Neural cell (in vitro differentiated cells): ENCODE measurements around the gene WDR54. TPM values are rescaled to one million over a fixed set of nuclear protein-coding genes. Genes with fewer than 3 reads are reported as not detected.
A peak's percentile ranks its signal among the peaks of the same experiment; 100 is the strongest.
"Not testable (repeated sequence)": the region's sequence is repeated elsewhere in the genome, so short reads cannot be mapped to it uniquely, and the experiment has no call there.

Experiments
- H2AFZ ChIP-seq: fragments of 200-600, 300-800 bp; sonication (generic), shearing (Covaris generic); 2 replicates; pipeline ENCODE4 v1.6.0; 2014; ENCODE audit warnings: low read depth, mild to moderate bottlenecking, antibody characterized with exemption, low read length, moderate library complexity
- H3F3A ChIP-seq: fragments of 200-600 bp; shearing (Covaris generic); 2 replicates; pipeline ENCODE4 v1.6.1; 2016; ENCODE audit warnings: mild to moderate bottlenecking, moderate library complexity, mixed read lengths, antibody characterized with exemption, low read length; ENCODE audit not compliant: insufficient read depth, poor library complexity, severe bottlenecking
- H3K27ac ChIP-seq: fragments of 200-600, 300-800 bp; sonication (generic), shearing (Covaris generic); 2 replicates; pipeline ENCODE4 v1.5.1; 2014; ENCODE audit warnings: mild to moderate bottlenecking, low read length, moderate library complexity
- H3K27me3 ChIP-seq: fragments of 300-800, 200-600 bp; sonication (generic), shearing (Covaris generic); 2 replicates; pipeline ENCODE4 v1.6.0; 2014; ENCODE audit warnings: mild to moderate bottlenecking, low read depth, low read length, moderate library complexity; ENCODE audit not compliant: insufficient read depth
- H3K36me3 ChIP-seq: fragments of 300-800, 200-600 bp; sonication (generic), shearing (Covaris generic); 2 replicates; pipeline ENCODE4 v1.5.1; 2014; ENCODE audit warnings: mild to moderate bottlenecking, antibody characterized with exemption, low read length, moderate library complexity; ENCODE audit not compliant: insufficient read depth
- H3K4me2 ChIP-seq: fragments of 300-800, 200-600 bp; sonication (generic), shearing (Covaris generic); 2 replicates; pipeline ENCODE4 v1.6.0; 2014; ENCODE audit warnings: mild to moderate bottlenecking, low read length
- H3K4me3 ChIP-seq: fragments of 300-800, 200-600 bp; sonication (generic), shearing (Covaris generic); 2 replicates; pipeline ENCODE4 v1.5.1; 2014; ENCODE audit warnings: mild to moderate bottlenecking, low read length, moderate library complexity
- H3K79me2 ChIP-seq: fragments of 200-600 bp; shearing (Covaris generic); replicated peaks from 2 replicates; pipeline ENCODE4 v1.6.0; 2014; ENCODE audit warnings: mild to moderate bottlenecking, low read length, moderate library complexity; ENCODE audit not compliant: insufficient read depth
- H3K9ac ChIP-seq: fragments of 300-800, 200-600 bp; sonication (generic), shearing (Covaris generic); 2 replicates; pipeline ENCODE4 v1.6.1; 2016; ENCODE audit warnings: mild to moderate bottlenecking, low read length, mixed read lengths
- H3K9me2 ChIP-seq: fragments of 200-600 bp; shearing (Covaris generic); 2 replicates; pipeline ENCODE4 v1.6.1; 2016; ENCODE audit warnings: mild to moderate bottlenecking, low read length, mixed read lengths; ENCODE audit not compliant: insufficient read depth
- H3K9me3 ChIP-seq: fragments of 200-600, 300-800 bp; sonication (generic), shearing (Covaris generic); 2 replicates; pipeline ENCODE4 v1.6.1; 2016; ENCODE audit warnings: mild to moderate bottlenecking, mixed run types, low read length, moderate library complexity, mixed read lengths
- H4K20me1 ChIP-seq: fragments of 200-600 bp; shearing (Covaris generic); 2 replicates; pipeline ENCODE4 v1.6.1; 2016; ENCODE audit warnings: mild to moderate bottlenecking, mixed run types; ENCODE audit not compliant: insufficient read depth
- CTCF ChIP-seq: fragments of 450-650 bp; IDR thresholded peaks from 2 replicates; pipeline ENCODE4 v1.5.1; 2014; ENCODE audit warnings: antibody characterized with exemption, mild to moderate bottlenecking, moderate library complexity; ENCODE audit not compliant: poor library complexity, severe bottlenecking
- EP300 ChIP-seq: fragments of 450-650 bp; conservative IDR thresholded peaks from 2 replicates; pipeline ENCODE4 v1.6.1; 2014; ENCODE audit warnings: antibody characterized with exemption, mild to moderate bottlenecking, moderate library complexity; ENCODE audit not compliant: poor library complexity, severe bottlenecking
- EZH2 ChIP-seq: fragments of 200-600, 300-800 bp; shearing (Covaris generic), sonication (generic); IDR thresholded peaks from 2 replicates; pipeline ENCODE4 v1.6.1; 2014; ENCODE audit warnings: antibody characterized with exemption, low read length, borderline replicate concordance, mild to moderate bottlenecking; ENCODE audit not compliant: insufficient read depth, poor library complexity, severe bottlenecking
- POLR2AphosphoS5 ChIP-seq: IDR thresholded peaks from 2 replicates; pipeline ENCODE4 v1.6.1; 2012
- RAD21 ChIP-seq: fragments of 450-650 bp; conservative IDR thresholded peaks from 2 replicates; pipeline ENCODE4 v1.6.1; 2014; ENCODE audit warnings: antibody characterized with exemption, mild to moderate bottlenecking, moderate library complexity
- SMC3 ChIP-seq: fragments of 450-650 bp; conservative IDR thresholded peaks from 2 replicates; pipeline ENCODE4 v1.6.1; 2014; ENCODE audit warnings: antibody characterized with exemption, mild to moderate bottlenecking, moderate library complexity; ENCODE audit not compliant: poor library complexity
- TAF1 ChIP-seq: IDR thresholded peaks from 2 replicates; pipeline ENCODE4 v1.6.1; 2012; ENCODE audit warnings: low read depth
- polyA plus RNA-seq: library from polyadenylated mRNA; depleted of rRNA; stranded (reverse); fragments of >200 nt; gene quantifications from 2 replicates; pipeline ENCODE4 v1.2.3, GENCODE V29; 2014

The WDR54 gene
- polyA plus RNA-seq, 1 donor from 2014 or later = 110 TPM

- Histone ChIP-seq H3K36me3 (no peaks in the 10 kb centered on the region), H3K4me3 (peak overlapping the region; percentile 57), H4K20me1 (no peaks in the 10 kb centered on the region), H3K9ac (peak overlapping the region; percentile 45), H3K9me2 (no peaks in the 10 kb centered on the region), H3K79me2 (no peaks in the 10 kb centered on the region), H3K9me3 (no peaks in the 10 kb centered on the region), H3F3A (no peaks in the 10 kb centered on the region), H3K27ac (no peak overlapping the region), H3K4me2 (no peak overlapping the region), H3K27me3 (peaks cover 29% of the 10 kb centered on the region), H2AFZ (no peak overlapping the region)
- TF ChIP-seq RAD21 = no peak
- TF ChIP-seq EP300 = no peak
- no peak for TF ChIP-seq SMC3
- TF ChIP-seq CTCF = no peak
- no peak for TF ChIP-seq TAF1
- TF ChIP-seq POLR2AphosphoS5 = no peak
Measured at GRCh38 chr2:74441170-74441689, 19.7 kb downstream of the WDR54 start.

GRCh38 chr2:74441690-74442482 is 20.4 kb downstream of the WDR54 start, which contains the start of gene RTKN:
Gene RTKN (minus strand): TSS chr2:74441937. CDS start chr2:74441816, 121 bp downstream.
- TF ChIP-seq EZH2 = peak; percentile 29
- TF ChIP-seq RAD21 = no peak

GRCh38 chr2:74442483-74443297 is 21.2 kb downstream of the WDR54 start:
- H3K4me2 ChIP-seq, H3K9ac ChIP-seq, H4K20me1 ChIP-seq, H3K27ac ChIP-seq, H2AFZ ChIP-seq, H3K79me2 ChIP-seq, H3K9me2 ChIP-seq, H3K36me3 ChIP-seq, H3K4me3 ChIP-seq, H3K9me3 ChIP-seq, H3F3A ChIP-seq: not testable (repeated sequence)
- H3K27me3 ChIP-seq = peaks cover 29% of the 10 kb centered on the region

More at GRCh38 chr2:74441690-74442482, 20.4 kb downstream of the WDR54 start, which contains the start of gene RTKN:
- H3K9me2 ChIP-seq = no peaks in the 10 kb centered on the region
- no peaks in the 10 kb centered on the region for H3K9me3 ChIP-seq
- H3K27me3 ChIP-seq = peaks cover 29% of the 10 kb centered on the region
- no peaks in the 10 kb centered on the region for H3K36me3 ChIP-seq
- peak within 1 kb of the TSS; percentile 45 for H3K9ac ChIP-seq
- no peaks in the 10 kb centered on the region for H3K79me2 ChIP-seq
- H2AFZ ChIP-seq = peak within 1 kb of the TSS; percentile 21
- H3K4me3 ChIP-seq = peak within 1 kb of the TSS; percentile 57
- no peak within 1 kb of the TSS for H3K27ac ChIP-seq
- no peaks in the 10 kb centered on the region for H4K20me1 ChIP-seq
- H3F3A ChIP-seq = no peaks in the 10 kb centered on the region
- H3K4me2 ChIP-seq = no peak within 1 kb of the TSS
